ENCODE measurements around the gene PLXDC2.

DNA sequence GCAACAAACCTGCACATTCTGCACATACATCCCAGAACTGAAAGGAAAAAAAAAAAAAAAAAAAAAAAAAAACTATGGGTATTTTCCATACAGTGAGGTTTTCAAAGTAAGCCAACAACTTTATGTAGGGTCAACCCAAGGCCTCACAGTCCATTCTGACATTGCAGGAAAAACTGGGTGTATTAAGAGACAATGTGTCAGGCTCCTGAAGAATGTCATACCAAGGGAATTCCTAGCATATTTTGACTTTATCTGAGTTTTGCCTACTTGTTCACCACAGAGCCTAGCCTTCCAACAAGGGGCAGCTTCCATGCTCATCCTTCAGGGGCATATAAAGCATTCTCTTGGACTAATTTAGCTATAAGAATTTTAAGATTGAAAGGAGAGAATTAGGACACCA is 368.9 kb downstream of the PLXDC2 start:
- TF ChIP-seq, protein P1, sequence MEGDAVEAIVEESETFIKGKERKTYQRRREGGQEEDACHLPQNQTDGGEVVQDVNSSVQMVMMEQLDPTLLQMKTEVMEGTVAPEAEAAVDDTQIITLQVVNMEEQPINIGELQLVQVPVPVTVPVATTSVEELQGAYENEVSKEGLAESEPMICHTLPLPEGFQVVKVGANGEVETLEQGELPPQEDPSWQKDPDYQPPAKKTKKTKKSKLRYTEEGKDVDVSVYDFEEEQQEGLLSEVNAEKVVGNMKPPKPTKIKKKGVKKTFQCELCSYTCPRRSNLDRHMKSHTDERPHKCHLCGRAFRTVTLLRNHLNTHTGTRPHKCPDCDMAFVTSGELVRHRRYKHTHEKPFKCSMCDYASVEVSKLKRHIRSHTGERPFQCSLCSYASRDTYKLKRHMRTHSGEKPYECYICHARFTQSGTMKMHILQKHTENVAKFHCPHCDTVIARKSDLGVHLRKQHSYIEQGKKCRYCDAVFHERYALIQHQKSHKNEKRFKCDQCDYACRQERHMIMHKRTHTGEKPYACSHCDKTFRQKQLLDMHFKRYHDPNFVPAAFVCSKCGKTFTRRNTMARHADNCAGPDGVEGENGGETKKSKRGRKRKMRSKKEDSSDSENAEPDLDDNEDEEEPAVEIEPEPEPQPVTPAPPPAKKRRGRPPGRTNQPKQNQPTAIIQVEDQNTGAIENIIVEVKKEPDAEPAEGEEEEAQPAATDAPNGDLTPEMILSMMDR (IDR thresholded peaks at IDR 0.05): no peak
- no peak for TF ChIP-seq POLR2A (IDR thresholded peaks at IDR 0.05)
- no peak for TF ChIP-seq POLR2AphosphoS5 (IDR thresholded peaks at IDR 0.05; ENCODE audit: insufficient read depth in 1 of 2, low read depth in 1 of 2)

Measured in vagina (tissue), 2 donors.